SK-N-MC (cell line): ENCODE data around the gene FADS1.

Source experiments
- EZH2 ChIP-seq: fragments of 200-600 bp; sonication (generic); IDR thresholded peaks from one replicate; pipeline ENCODE4 v1.6.1; 2017; ENCODE audit warnings: antibody characterized with exemption
- FOXP2 ChIP-seq: optimal IDR thresholded peaks from 2 replicates; pipeline ENCODE3; 2011; ENCODE audit warnings: mild to moderate bottlenecking, moderate library complexity; ENCODE audit not compliant: insufficient read depth; ENCODE audit errors: extremely low read length, control extremely low read depth
- POLR2AphosphoS5 ChIP-seq: IDR thresholded peaks from 2 replicates; pipeline ENCODE4 v1.6.1; 2012; ENCODE audit warnings: mild to moderate bottlenecking, low read depth, low read length, borderline replicate concordance

DNA sequence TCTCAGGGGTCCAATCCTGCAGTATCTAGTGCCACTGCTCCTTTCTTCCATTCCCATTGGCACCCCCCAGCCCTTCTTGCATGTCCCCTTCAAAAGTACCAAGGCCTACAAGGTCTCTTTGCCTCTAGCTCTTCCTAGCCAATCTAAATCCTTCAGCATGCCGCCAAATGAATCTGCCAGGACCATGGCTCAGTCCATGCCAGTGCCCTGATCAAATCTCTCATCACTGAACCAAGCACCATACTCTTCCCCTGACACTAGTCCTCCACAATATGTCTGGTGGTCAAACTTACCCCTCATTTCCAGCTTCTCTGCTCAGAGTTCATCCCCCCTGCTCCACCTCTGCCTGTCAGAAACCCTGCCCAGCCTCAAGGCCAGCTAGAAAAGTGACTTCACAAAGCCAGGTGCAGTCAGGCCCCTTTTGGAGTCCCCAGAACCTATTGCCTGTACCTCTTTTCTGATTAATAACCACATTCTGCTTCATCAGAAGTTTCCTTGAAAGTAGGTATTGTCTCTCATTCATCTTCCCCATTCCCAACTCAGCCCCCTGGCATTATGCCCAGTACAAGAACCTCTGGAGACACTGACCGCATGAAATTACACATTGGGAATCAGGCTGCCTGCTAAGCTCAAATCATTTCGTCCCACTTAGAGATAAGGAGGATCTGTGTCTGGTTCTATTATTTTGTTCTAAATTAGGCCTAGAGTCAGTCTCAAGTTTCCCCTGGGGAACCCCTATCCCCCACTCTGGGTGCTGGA, 12.7 kb downstream of the FADS1 start:
- TF ChIP-seq POLR2AphosphoS5: no peak; the same call in 1 of the 2 replicates
- no peak for TF ChIP-seq EZH2
- TF ChIP-seq FOXP2: no peak
